NB4 (cell line): ENCODE measurements around the gene GEN1.

Source experiments
- DNase-seq: peaks from one replicate; pipeline ENCODE4 v3.0.0; 2010; ENCODE audit warnings: low read depth
- H3K4me3 ChIP-seq: one replicate; pipeline ENCODE4 v1.5.1; 2011; ENCODE audit warnings: mild to moderate bottlenecking, low read depth, low read length, moderate library complexity
- CTCF ChIP-seq: IDR thresholded peaks from one replicate; pipeline ENCODE4 v1.5.1; 2012; ENCODE audit warnings: low read depth, low read length
- MAX ChIP-seq: IDR thresholded peaks from 2 replicates; pipeline ENCODE4 v1.6.1; 2011; ENCODE audit warnings: low read depth, low read length
- MYC ChIP-seq: IDR thresholded peaks from 2 replicates; pipeline ENCODE4 v1.6.1; 2011; ENCODE audit warnings: low read depth, low read length
- POLR2A ChIP-seq: IDR thresholded peaks from 2 replicates; pipeline ENCODE4 v1.6.1; 2011; ENCODE audit warnings: mild to moderate bottlenecking; ENCODE audit not compliant: insufficient read length; ENCODE audit errors: extremely low read depth

The GEN1 gene

GRCh38 chr2:17800693-17801458 is 46.9 kb downstream of the GEN1 start:
- H3K4me3 ChIP-seq: no peak overlapping the region
- no peak for TF ChIP-seq CTCF
- no peak for TF ChIP-seq POLR2A
- TF ChIP-seq MYC: no peak
- TF ChIP-seq MAX: no peak
- DNase-seq: no peak

GRCh38 chr2:17803497-17803896 is 49.6 kb downstream of the GEN1 start:
- no peak overlapping the region for H3K4me3 ChIP-seq
- no peak for TF ChIP-seq MAX
- TF ChIP-seq POLR2A: no peak
- no peak for TF ChIP-seq MYC
- no peak for TF ChIP-seq CTCF

GRCh38 chr2:17804358-17804757 is 50.4 kb downstream of the GEN1 start:
- H3K4me3 ChIP-seq: no peak overlapping the region
- DNase-seq: peak; percentile 72
- TF ChIP-seq CTCF: no peak
- TF ChIP-seq MYC: no peak
- no peak for TF ChIP-seq POLR2A
- TF ChIP-seq MAX: no peak

More at GRCh38 chr2:17803497-17803896, 49.6 kb downstream of the GEN1 start:
- no peak for DNase-seq

- peak; percentile 9 for DNase-seq
- H3K4me3 ChIP-seq: no peak overlapping the region
- no peak for TF ChIP-seq POLR2A
- no peak for TF ChIP-seq MAX
- no peak for TF ChIP-seq CTCF
- TF ChIP-seq MYC: no peak
These were observed 51.2 kb downstream of the GEN1 start for GRCh38 chr2:17805166-17805565.

- no peak for DNase-seq
- H3K4me3 ChIP-seq: no peak overlapping the region
- TF ChIP-seq MAX: no peak
- TF ChIP-seq MYC: no peak
- TF ChIP-seq CTCF: no peak
- TF ChIP-seq POLR2A: no peak
These were observed 51.9 kb downstream of the GEN1 start for GRCh38 chr2:17805717-17806363.
